NB4 (cell line): ENCODE results near the gene GGACT.

Source experiments
- CTCF ChIP-seq: IDR thresholded peaks from one replicate; pipeline ENCODE4 v1.5.1; 2012; ENCODE audit warnings: low read depth, low read length
- MAX ChIP-seq: IDR thresholded peaks from 2 replicates; pipeline ENCODE4 v1.6.1; 2011; ENCODE audit warnings: low read depth, low read length
- POLR2A ChIP-seq: IDR thresholded peaks from 2 replicates; pipeline ENCODE4 v1.6.1; 2011; ENCODE audit warnings: mild to moderate bottlenecking; ENCODE audit not compliant: insufficient read length; ENCODE audit errors: extremely low read depth

GRCh38 chr13:100565286-100565685 is 23.3 kb downstream of the GGACT start:
- TF ChIP-seq CTCF (no peak), MAX (no peak), POLR2A (no peak)
